ENCODE data around the gene WDR86. TPM values are rescaled to one million over a fixed set of nuclear protein-coding genes. Genes with fewer than 3 reads are reported as not detected.

Gene WDR86
- total and polyA plus RNA-seq, 7 experiments from 2014 or later = 0.24 to 9.7 (median 2.3) TPM; not detected in 3

DNA sequence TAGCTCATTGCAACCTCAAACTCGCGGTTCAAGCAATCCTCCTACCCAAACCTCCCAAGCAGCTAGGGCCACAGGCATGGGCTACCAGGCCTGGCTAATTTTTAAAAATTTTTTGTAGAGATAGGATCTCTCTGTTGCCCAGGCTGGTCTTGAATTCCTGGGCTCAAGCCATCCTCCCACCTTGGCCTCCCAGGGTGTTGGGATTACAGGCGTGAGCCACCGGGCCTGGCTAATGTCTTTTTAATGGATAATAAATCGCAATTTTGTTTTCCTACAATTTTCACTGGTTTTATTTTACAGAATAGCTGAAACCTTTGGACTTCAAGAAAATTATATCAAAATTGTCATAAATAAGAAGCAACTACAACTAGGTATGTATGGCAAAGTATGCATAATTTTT is 57.3 kb downstream of the WDR86 start:
- H3K4me1 ChIP-seq (ENCODE audit: control insufficient read depth in 2 of 2, insufficient read depth in 2 of 2, low read length in 2 of 2) = peaks cover 28 to 35% of the 10 kb centered on the region in 2 donors
- peaks cover 19 to 71% (median 65%) of the 10 kb centered on the region in 7 donors for H3K4me1 Mint-ChIP-seq
- H3K36me3 ChIP-seq (ENCODE audit: control insufficient read depth in 2 of 3, insufficient read depth in 3 of 3, low read length in 3 of 3) = peaks cover 3 to 44% (median 23%) of the 10 kb centered on the region in 3 experiments
- intact Hi-C loops (cut with micrococcal nuclease) = loop anchor here (2.0 to 10.0 kb wide), 7 partner anchors 14 to 1638 kb away; partner anchors contain the start of genes CDK5 (in 1 of the 2), SLC4A2 (in 1 of the 2) and ZNF467 (in 1 of the 2)
- peak overlapping the region in 3 of 10 donors; percentile 74 to 86 (median 80) for H3K4me3 Mint-ChIP-seq
- H3K9me3 ChIP-seq (ENCODE audit: control insufficient read depth in 2 of 3, low read length in 3 of 3) = no peaks in the 10 kb centered on the region
- ChIA-PET POLR2A (interaction anchor here (0.6 to 5.3 kb wide), 9 partner anchors 11 to 120 kb away, joined by 3 to 32 read pairs (median 4); partner anchors contain the start of genes CHPF2, CRYGN and NUB1), CTCF (interaction anchor here (0.8 to 6.1 kb wide), 8 partner anchors 8 to 279 kb away, joined by 3 to 74 read pairs (median 4); partner anchors contain the start of gene NUB1)
- no peaks in the 10 kb centered on the region for H3K27me3 Mint-ChIP-seq
- H3K36me3 Mint-ChIP-seq = peaks cover 5 to 41% (median 27%) of the 10 kb centered on the region in 5 donors
- DNase-seq (no peak), ATAC-seq (no peak)
- peak overlapping the region; percentile 74 to 100 (median 93) for H3K27ac Mint-ChIP-seq
- H3K4me3 ChIP-seq (ENCODE audit: low read length) = no peak overlapping the region
- peak overlapping the region; percentile 89 for H3K27ac ChIP-seq (ENCODE audit: low read depth, low read length)
- no peaks in the 10 kb centered on the region for H3K27me3 ChIP-seq (ENCODE audit: control insufficient read depth in 2 of 2, insufficient read depth in 2 of 2, low read length in 2 of 2)
- no peaks in the 10 kb centered on the region for H3K9me3 Mint-ChIP-seq

DNA sequence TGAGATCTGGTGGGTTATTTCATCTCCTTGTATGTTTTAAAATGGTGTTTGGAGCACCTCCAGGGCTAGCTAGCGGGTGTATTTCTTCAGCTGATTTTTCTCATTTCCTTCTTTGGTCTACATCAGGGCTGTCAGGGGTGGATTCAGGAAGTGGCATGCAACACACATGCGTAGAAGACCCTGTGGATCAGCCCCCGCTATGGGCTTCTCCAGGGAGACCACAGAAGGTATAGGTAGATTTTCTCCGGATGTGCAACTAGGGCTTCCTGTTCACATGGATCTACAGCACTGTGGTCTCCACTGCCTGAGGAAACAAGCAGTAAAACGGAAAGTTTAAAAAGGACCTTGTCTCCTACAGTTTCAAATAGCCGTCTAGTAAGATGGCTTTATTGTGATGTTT is 57.9 kb downstream of the WDR86 start:
- Mint-ChIP-seq H3K4me1 (peaks cover 19 to 71% (median 65%) of the 10 kb centered on the region in 7 donors), H3K36me3 (peaks cover 5 to 39% (median 27%) of the 10 kb centered on the region in 5 donors), H3K27ac (peak overlapping the region; percentile 74 to 100 (median 93)), H3K27me3 (no peaks in the 10 kb centered on the region), H3K9me3 (no peaks in the 10 kb centered on the region), H3K4me3 (peak overlapping the region; percentile 56 to 86 (median 72))
- H3K27ac ChIP-seq (ENCODE audit: low read depth, low read length) = peak overlapping the region; percentile 89
- intact Hi-C loops (cut with micrococcal nuclease) = loop anchor here (2.0 to 10.0 kb wide), 10 partner anchors 13 to 1637 kb away; partner anchors contain the start of genes CDK5 (in 1 of the 2), RHEB (in 1 of the 2), SLC4A2 (in 1 of the 2) and ZNF467 (in 1 of the 2)
- peak; percentile 58 for ATAC-seq
- POLR2A ChIA-PET = interaction anchor here (0.6 to 5.3 kb wide), 10 partner anchors 10 to 196 kb away, joined by 3 to 32 read pairs (median 4); partner anchors contain the start of genes CHPF2, CRYGN and NUB1
- DNase-seq = peak in 8 of 9 donors; percentile 55 to 80 (median 77)
- peaks cover 3 to 39% (median 23%) of the 10 kb centered on the region in 3 experiments for H3K36me3 ChIP-seq (ENCODE audit: control insufficient read depth in 2 of 3, insufficient read depth in 3 of 3, low read length in 3 of 3)
- H3K4me3 ChIP-seq (ENCODE audit: low read length) = peak overlapping the region; percentile 25
- no peaks in the 10 kb centered on the region for H3K9me3 ChIP-seq (ENCODE audit: control insufficient read depth in 2 of 3, low read length in 3 of 3)
- peaks cover 28 to 35% of the 10 kb centered on the region in 2 donors for H3K4me1 ChIP-seq (ENCODE audit: control insufficient read depth in 2 of 2, insufficient read depth in 2 of 2, low read length in 2 of 2)
- CTCF ChIA-PET = interaction anchor here (0.7 to 6.1 kb wide), 9 partner anchors 8 to 97 kb away, joined by 3 to 74 read pairs (median 5); partner anchors contain the start of gene NUB1
- no peaks in the 10 kb centered on the region for H3K27me3 ChIP-seq (ENCODE audit: control insufficient read depth in 2 of 2, insufficient read depth in 2 of 2, low read length in 2 of 2)

DNA sequence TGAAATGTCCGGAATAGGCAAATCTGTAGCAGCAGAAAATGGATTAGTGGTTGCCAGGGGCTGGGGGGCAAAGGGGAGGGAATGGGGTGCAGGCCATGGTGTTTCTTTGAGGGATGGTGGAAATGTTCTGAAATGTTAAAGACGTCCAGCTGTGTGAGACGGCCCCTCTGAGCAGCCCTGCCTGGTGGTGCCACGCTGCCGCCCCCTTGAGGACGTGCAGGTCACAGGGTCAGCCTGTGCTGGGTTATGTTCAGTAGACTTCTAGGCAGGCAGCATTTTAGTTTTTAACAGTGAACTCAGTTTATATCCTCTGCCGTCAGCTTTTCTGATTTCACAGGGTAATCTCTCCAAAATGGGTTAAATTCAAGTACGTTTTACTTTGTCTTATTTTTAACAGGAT is 58.8 kb downstream of the WDR86 start:
- DNase-seq (peak in 2 of 9 donors; percentile 7 to 45), ATAC-seq (no peak)
- Mint-ChIP-seq H3K9me3 (no peaks in the 10 kb centered on the region), H3K27ac (peak overlapping the region; percentile 74 to 100 (median 93)), H3K4me3 (peak overlapping the region; percentile 56 to 86 (median 72)), H3K27me3 (no peaks in the 10 kb centered on the region), H3K36me3 (peaks cover 5 to 40% (median 29%) of the 10 kb centered on the region in 5 donors), H3K4me1 (peaks cover 19 to 74% (median 69%) of the 10 kb centered on the region in 7 donors)
- Histone ChIP-seq H3K4me1 (ENCODE audit: control insufficient read depth in 2 of 2, insufficient read depth in 2 of 2, low read length in 2 of 2) (peaks cover 28 to 35% of the 10 kb centered on the region in 2 donors), H3K36me3 (ENCODE audit: control insufficient read depth in 2 of 3, insufficient read depth in 3 of 3, low read length in 3 of 3) (peaks cover 9 to 38% (median 14%) of the 10 kb centered on the region in 3 experiments), H3K9me3 (ENCODE audit: control insufficient read depth in 2 of 3, low read length in 3 of 3) (no peaks in the 10 kb centered on the region), H3K27me3 (ENCODE audit: control insufficient read depth in 2 of 2, insufficient read depth in 2 of 2, low read length in 2 of 2) (no peaks in the 10 kb centered on the region), H3K4me3 (ENCODE audit: low read length) (no peak overlapping the region), H3K27ac (ENCODE audit: low read depth, low read length) (peak overlapping the region; percentile 89)
- CTCF ChIA-PET = interaction anchor here (0.8 to 6.1 kb wide), 8 partner anchors 8 to 98 kb away, joined by 3 to 74 read pairs (median 3); no protein-coding TSS in a partner anchor
- POLR2A ChIA-PET = interaction anchor here (0.6 to 5.3 kb wide), 9 partner anchors 9 to 197 kb away, joined by 3 to 32 read pairs (median 4); partner anchors contain the start of genes CHPF2 and NUB1
- intact Hi-C loops (cut with micrococcal nuclease) = loop anchor here (2.0 to 10.0 kb wide), 8 partner anchors 74 to 1636 kb away; partner anchors contain the start of genes CDK5 (in 1 of the 2), RHEB (in 1 of the 2), SLC4A2 (in 1 of the 2) and ZNF467 (in 1 of the 2)

DNA sequence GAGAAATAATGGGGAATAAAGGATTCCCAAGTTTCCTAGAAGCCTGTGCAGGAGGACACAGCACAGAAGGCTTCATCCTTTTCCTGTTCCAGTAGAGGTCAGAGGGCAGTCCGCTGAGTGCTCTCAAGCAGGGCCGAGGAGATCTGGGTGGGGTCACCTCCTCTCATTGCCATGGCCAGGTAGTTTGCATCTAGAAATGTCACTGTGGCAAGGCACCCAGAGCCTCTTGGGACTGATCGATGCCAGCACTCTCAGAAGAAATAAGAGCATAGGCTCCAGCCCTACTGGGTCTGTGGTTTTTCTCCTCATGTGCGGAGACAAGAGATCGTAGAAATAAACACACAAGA is 60.4 kb downstream of the WDR86 start:
- Mint-ChIP-seq H3K36me3 (peaks cover 0 to 37% (median 29%) of the 10 kb centered on the region in 5 donors), H3K4me1 (peaks cover 21 to 75% (median 66%) of the 10 kb centered on the region in 7 donors)
- peak overlapping the region; percentile 70 for H3K4me3 ChIP-seq (ENCODE audit: low read length)

DNA sequence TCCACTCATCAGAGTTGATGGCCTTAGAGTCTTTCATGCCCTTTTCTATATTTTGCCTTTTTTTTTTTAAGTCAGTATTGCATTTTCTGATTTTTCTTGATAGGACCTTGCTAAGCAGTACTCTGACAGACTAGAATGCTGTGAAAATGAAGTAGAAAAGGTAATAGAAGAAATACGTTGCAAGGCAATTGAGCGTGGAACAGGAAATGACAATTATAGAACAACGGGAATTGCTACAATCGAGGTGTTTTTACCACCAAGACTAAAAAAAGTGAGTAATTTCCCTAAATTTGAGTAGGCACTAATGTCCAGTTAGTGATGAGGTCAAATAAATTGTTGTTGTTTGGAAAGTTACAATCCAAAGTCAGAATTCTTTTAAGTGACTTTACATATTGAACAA is 60.9 kb downstream of the WDR86 start:
- H3K4me1 Mint-ChIP-seq = peaks cover 21 to 70% (median 63%) of the 10 kb centered on the region in 7 donors
- H3K27ac Mint-ChIP-seq = peak overlapping the region; percentile 97 to 100 (median 99)

More for the DNA sequence above, 60.4 kb downstream of the WDR86 start:
- intact Hi-C loops (cut with micrococcal nuclease) = loop anchor here in 1 of 2 donors (5.0 to 10.0 kb wide), 3 partner anchors 325 to 1328 kb away; partner anchors contain the start of genes ABCB8, ATG9B and XRCC2
- ChIA-PET POLR2A (interaction anchor here (1.3 to 5.3 kb wide), 2 partner anchors 8 to 34 kb away, joined by 6 to 32 read pairs; partner anchors contain the start of gene NUB1), CTCF (interaction anchor here (0.7 to 6.1 kb wide), 2 partner anchors 33 to 45 kb away, joined by 6 to 74 read pairs; no protein-coding TSS in a partner anchor)
- Histone ChIP-seq H3K27me3 (ENCODE audit: control insufficient read depth in 2 of 2, insufficient read depth in 2 of 2, low read length in 2 of 2) (no peaks in the 10 kb centered on the region), H3K36me3 (ENCODE audit: control insufficient read depth in 2 of 3, insufficient read depth in 3 of 3, low read length in 3 of 3) (peaks cover 9 to 32% (median 13%) of the 10 kb centered on the region in 3 experiments), H3K4me1 (ENCODE audit: control insufficient read depth in 2 of 2, insufficient read depth in 2 of 2, low read length in 2 of 2) (peaks cover 28 to 35% of the 10 kb centered on the region in 2 donors), H3K9me3 (ENCODE audit: control insufficient read depth in 2 of 3, low read length in 3 of 3) (no peaks in the 10 kb centered on the region), H3K27ac (ENCODE audit: low read depth, low read length) (peak overlapping the region; percentile 89)
- Mint-ChIP-seq H3K4me3 (peak overlapping the region; percentile 70 to 98 (median 89)), H3K27me3 (no peaks in the 10 kb centered on the region), H3K9me3 (no peaks in the 10 kb centered on the region), H3K27ac (peak overlapping the region; percentile 97 to 100 (median 99))
- DNase-seq (no peak), ATAC-seq (peak; percentile 48)

DNA sequence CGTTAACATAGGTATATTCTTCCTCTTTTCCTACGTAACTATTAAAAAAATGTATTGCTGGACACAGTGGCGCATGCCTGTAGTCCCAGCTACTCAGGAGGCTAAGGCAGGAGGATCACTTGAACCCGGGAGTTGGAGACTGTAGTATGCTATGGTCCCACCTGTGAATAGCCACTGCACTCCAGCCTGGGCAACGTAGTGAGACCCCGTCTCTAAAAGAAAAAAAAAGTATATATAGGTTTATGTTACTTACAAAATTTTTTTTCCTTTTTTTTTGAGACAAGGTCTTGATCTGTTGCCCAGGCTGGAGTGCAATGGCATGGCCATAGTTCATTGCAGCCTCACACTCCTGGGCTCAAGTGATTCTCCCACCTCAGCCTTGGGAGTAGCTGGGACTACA is 62.6 kb downstream of the WDR86 start:
- H3K27ac ChIP-seq (ENCODE audit: low read depth, low read length) = no peak overlapping the region
- H3K4me3 Mint-ChIP-seq = no peak overlapping the region
- no peak overlapping the region for H3K4me3 ChIP-seq (ENCODE audit: low read length)
- peaks cover 18 to 70% (median 59%) of the 10 kb centered on the region in 7 donors for H3K4me1 Mint-ChIP-seq
- CTCF ChIA-PET = interaction anchor here (1.0 kb wide), 1 partner anchor 36 kb away, joined by 3 read pairs; no protein-coding TSS in a partner anchor
- H3K27me3 Mint-ChIP-seq = no peaks in the 10 kb centered on the region
- H3K4me1 ChIP-seq (ENCODE audit: control insufficient read depth in 2 of 2, insufficient read depth in 2 of 2, low read length in 2 of 2) = peaks cover 31 to 38% of the 10 kb centered on the region in 2 donors
- H3K27me3 ChIP-seq (ENCODE audit: control insufficient read depth in 2 of 2, insufficient read depth in 2 of 2, low read length in 2 of 2) = no peaks in the 10 kb centered on the region
- ATAC-seq (no peak), DNase-seq (no peak)
- peak overlapping the region in 5 of 9 donors; percentile 43 to 98 (median 97) for H3K27ac Mint-ChIP-seq
- peaks cover 0 to 30% (median 19%) of the 10 kb centered on the region in 5 donors for H3K36me3 Mint-ChIP-seq
- H3K9me3 ChIP-seq (ENCODE audit: control insufficient read depth in 2 of 3, low read length in 3 of 3) = no peaks in the 10 kb centered on the region
- POLR2A ChIA-PET = no interaction called here
- H3K9me3 Mint-ChIP-seq = no peaks in the 10 kb centered on the region
- intact Hi-C loops (cut with micrococcal nuclease) = loop anchor here in 1 of 2 donors (5.0 to 10.0 kb wide), 3 partner anchors 322 to 1330 kb away; partner anchors contain the start of genes ABCB8, ATG9B and XRCC2
- H3K36me3 ChIP-seq (ENCODE audit: control insufficient read depth in 2 of 3, insufficient read depth in 3 of 3, low read length in 3 of 3) = peaks cover 9 to 17% (median 13%) of the 10 kb centered on the region in 3 experiments

More for the DNA sequence above, 60.9 kb downstream of the WDR86 start:
- ATAC-seq (no peak), DNase-seq (no peak)
- ChIA-PET CTCF (interaction anchor here (6.1 kb wide), 1 partner anchor 33 kb away, joined by 74 read pairs; no protein-coding TSS in a partner anchor), POLR2A (interaction anchor here (1.3 kb wide), 1 partner anchor 33 kb away, joined by 6 read pairs; no protein-coding TSS in a partner anchor)
- Histone ChIP-seq H3K4me3 (ENCODE audit: low read length) (peak overlapping the region; percentile 70), H3K27me3 (ENCODE audit: control insufficient read depth in 2 of 2, insufficient read depth in 2 of 2, low read length in 2 of 2) (no peaks in the 10 kb centered on the region), H3K4me1 (ENCODE audit: control insufficient read depth in 2 of 2, insufficient read depth in 2 of 2, low read length in 2 of 2) (peaks cover 28 to 35% of the 10 kb centered on the region in 2 donors), H3K36me3 (ENCODE audit: control insufficient read depth in 2 of 3, insufficient read depth in 3 of 3, low read length in 3 of 3) (peaks cover 9 to 28% (median 13%) of the 10 kb centered on the region in 3 experiments), H3K27ac (ENCODE audit: low read depth, low read length) (peak overlapping the region; percentile 89), H3K9me3 (ENCODE audit: control insufficient read depth in 2 of 3, low read length in 3 of 3) (no peaks in the 10 kb centered on the region)
- H3K9me3 Mint-ChIP-seq = no peaks in the 10 kb centered on the region
- no peaks in the 10 kb centered on the region for H3K27me3 Mint-ChIP-seq
- H3K4me3 Mint-ChIP-seq = peak overlapping the region; percentile 34 to 94 (median 86)
- H3K36me3 Mint-ChIP-seq = peaks cover 0 to 37% (median 24%) of the 10 kb centered on the region in 5 donors
- intact Hi-C loops (cut with micrococcal nuclease) = loop anchor here in 1 of 2 donors (5.0 to 10.0 kb wide), 3 partner anchors 324 to 1328 kb away; partner anchors contain the start of genes ABCB8, ATG9B and XRCC2

All from naive thymus-derived CD4-positive, alpha-beta T cell (primary cell).